HG03520 (cell line): ENCODE results near the gene CFAP99.
A peak's percentile ranks its signal among the peaks of the same experiment; 100 is the strongest.
"Not testable (repeated sequence)": the region's sequence is repeated elsewhere in the genome, so short reads cannot be mapped to it uniquely, and the experiment has no call there.

Experiments used
- ATAC-seq: cut with Tn5 transposase; IDR thresholded peaks from one replicate; pipeline ENCODE4 v1.9.1; 2021; ENCODE audit warnings: mild to moderate bottlenecking, moderate library complexity; ENCODE audit not compliant: unreplicated experiment

CFAP99 gene

DNA sequence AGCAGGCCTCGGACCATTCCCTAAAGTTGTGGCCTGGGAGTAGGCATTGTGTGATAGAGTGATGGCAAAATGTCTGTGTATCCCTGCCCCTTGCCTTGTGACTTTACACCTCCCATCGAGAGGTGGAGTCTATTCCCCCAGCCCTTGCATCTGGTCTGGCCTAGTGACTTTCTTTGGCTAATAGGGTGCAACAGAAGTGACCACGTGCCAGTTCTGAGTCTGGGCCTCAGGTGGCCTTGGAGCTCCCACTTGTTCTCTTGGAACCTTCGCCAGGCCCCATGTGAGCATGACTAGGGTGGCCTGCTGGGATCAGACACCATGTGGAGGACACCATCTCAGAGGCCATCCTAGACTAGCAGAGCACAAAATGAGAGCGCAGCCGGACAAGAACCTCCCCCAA is 46.3 kb downstream of the CFAP99 start:
- no peak for ATAC-seq

GRCh38 chr4:2465544-2465943 is 46.8 kb downstream of the CFAP99 start:
- ATAC-seq, result not testable (repeated sequence)

- peak; percentile 73 for ATAC-seq
Observed at GRCh38 chr4:2468456-2469191, 49.9 kb downstream of the CFAP99 start, which contains the start of gene RNF4. Gene RNF4 (plus strand): TSS chr4:2469106. CDS start chr4:2490494, 21,388 bp downstream.

DNA sequence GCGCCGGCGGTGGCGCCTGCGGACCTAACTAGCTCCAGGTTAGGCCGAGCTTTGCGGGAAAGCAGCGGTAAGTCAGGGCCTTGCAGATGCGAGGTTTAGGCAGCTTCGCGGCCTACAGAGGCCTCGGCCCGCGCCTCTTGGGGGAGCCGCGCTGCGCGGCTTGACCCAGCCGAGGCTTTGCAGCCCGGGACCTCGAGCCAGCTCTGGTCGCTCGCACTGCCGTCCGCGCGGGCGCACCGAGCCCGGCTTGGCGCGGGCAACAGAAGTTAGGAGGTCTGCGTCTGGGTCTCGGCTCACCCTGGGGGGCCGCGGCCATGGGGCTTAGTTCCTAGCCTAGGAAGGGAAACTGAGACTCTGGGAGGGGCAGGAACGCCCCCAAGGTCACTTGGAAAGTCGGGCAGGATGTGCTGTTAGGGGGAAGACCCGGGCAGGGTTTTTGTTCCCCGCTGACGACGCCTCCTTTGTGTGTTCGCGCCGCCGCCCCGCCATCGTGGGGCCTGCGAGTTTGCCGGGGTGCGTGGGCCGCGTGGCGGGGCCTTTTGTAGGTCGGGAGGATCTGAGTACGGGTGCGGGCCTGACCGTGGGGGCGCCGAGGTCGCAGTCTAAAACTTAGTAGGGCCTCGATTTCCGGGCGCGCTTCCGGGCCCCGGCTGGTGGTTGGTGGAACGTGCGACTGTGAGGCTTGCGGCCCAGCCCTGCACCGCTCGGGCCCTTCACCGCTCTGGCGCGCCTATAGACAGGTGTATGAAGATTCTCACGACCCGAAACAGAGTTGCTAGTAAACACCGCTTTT is 50.6 kb downstream of the CFAP99 start:
- ATAC-seq, result peak; percentile 39

GRCh38 chr4:2470791-2471190 is 52.0 kb downstream of the CFAP99 start:
- ATAC-seq, result no peak

- ATAC-seq, result no peak
Observed at GRCh38 chr4:2472187-2472586, 53.4 kb downstream of the CFAP99 start.

GRCh38 chr4:2478229-2478628 is 59.5 kb downstream of the CFAP99 start:
- ATAC-seq, result no peak

DNA sequence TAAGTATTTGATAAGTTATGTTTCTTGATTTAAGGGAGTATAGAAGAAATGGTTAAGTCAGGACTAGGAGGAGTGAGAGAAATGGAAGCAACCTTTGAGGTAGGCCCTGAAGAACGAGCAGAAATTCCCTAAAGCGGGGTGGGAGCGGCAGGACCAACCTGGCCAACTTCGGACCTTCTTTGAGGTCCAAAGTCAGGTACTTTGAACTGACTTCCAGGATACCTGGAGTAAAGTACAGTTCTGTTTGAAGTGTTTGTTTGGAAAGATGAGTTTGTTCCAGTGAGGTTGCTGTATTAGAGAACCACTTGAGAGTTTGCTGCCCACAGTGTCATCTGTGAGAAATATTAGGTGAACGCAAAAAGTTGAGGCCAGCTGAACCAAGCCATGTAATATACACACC is 61.9 kb downstream of the CFAP99 start:
- no peak for ATAC-seq

DNA sequence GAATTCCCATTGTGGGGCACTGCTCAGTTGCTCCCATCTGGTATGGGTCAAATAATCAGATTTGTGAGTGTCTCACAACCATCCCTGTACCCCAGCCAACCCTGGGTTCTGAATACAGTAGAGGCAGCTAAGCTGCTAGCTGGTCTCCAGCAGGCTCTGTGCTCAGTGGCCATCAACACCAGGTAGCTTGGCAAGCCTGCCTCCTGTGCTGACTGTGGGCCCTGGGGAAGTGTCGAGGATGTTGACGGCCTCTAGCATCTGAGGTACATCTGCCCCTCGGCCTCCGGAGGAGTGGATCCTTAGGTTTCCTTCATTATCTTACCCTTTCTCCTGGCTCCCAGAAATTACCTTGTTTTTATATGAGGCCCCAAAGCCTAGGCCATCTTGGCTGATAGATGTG is 63.4 kb downstream of the CFAP99 start:
- no peak for ATAC-seq

GRCh38 chr4:2482693-2483092 is 63.9 kb downstream of the CFAP99 start:
- peak; percentile 38 for ATAC-seq

DNA sequence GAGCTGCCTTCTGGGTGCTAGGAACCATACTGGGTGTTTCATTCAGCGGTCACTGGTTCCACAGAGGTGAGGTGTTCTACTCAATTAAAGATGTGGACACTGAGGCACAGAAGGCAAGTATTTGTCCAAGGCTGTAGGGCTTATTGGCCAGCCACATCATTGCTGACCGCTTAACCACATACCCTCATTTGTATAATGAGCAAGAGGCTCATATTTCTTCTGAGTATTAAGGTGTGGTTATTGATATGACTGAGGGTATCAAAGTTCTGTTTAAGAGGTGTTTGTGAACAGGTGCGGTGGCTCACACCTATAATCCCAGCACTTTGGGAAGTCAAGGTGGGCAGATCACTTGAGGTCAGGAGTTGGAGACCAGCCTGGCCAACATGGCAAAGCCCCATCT is 64.5 kb downstream of the CFAP99 start:
- ATAC-seq, result no peak

- no peak for ATAC-seq
Observed at GRCh38 chr4:2484185-2484584, 65.4 kb downstream of the CFAP99 start.

DNA sequence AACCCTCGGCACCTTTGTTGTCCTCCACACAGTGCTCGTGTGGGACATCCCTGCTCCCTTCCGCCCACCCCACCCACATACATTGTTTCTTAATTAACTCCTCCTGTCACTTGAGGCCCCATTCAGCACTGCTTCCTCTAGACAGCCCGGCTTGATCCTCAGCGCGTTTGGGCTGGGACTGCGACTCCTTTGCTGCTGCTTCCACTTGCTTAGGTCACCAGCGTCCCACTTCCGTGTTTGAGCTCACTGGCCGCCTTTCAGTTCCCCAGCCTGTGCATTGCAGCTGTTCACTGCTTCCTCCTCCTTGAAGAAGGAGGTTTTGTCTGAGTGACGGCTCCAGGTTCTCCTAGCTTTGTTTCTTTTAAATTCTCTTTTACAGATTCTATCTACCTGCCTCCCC is 66.2 kb downstream of the CFAP99 start:
- ATAC-seq, result peak; percentile 49

DNA sequence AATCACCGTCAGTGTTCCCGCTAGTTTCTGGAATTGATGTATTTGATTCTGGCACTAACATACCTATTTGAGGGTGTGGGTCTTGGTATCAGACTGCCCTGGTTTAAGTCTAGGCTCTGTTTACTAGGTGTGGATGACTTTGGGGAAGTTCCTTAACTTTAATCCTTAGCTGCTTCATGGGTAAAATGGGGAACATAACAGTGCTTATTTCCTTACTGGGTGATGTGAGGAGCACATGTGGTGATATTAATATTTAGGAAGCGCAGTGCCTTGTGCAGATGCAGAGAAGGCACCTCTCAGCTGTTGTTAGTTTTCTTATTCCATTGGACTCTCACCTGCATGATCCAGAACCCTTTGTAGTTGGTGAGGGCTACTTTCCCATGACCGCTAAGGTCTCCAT is 67.2 kb downstream of the CFAP99 start:
- ATAC-seq, result no peak

- no peak for ATAC-seq
Observed at GRCh38 chr4:2486981-2487380, 68.2 kb downstream of the CFAP99 start.

DNA sequence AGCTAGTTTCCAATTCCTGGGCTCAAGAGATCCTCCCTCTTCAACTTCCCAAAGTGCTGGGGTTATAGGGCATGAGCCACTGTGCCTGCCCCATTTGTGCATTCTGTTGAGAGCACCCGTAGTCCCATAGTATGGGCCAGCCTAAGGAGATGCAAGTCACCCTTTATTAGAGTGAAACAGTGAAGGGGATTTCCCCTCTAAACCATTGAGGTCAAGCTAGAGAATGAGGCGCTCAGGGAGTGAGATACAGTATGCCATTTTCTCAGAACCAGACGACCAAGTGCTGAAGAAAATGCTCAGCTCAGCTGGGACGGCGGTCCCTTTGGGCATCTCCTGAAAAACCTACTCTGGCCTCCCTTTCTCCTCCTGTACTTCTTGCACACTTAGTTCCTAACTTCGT is 68.9 kb downstream of the CFAP99 start:
- peak; percentile 71 for ATAC-seq

DNA sequence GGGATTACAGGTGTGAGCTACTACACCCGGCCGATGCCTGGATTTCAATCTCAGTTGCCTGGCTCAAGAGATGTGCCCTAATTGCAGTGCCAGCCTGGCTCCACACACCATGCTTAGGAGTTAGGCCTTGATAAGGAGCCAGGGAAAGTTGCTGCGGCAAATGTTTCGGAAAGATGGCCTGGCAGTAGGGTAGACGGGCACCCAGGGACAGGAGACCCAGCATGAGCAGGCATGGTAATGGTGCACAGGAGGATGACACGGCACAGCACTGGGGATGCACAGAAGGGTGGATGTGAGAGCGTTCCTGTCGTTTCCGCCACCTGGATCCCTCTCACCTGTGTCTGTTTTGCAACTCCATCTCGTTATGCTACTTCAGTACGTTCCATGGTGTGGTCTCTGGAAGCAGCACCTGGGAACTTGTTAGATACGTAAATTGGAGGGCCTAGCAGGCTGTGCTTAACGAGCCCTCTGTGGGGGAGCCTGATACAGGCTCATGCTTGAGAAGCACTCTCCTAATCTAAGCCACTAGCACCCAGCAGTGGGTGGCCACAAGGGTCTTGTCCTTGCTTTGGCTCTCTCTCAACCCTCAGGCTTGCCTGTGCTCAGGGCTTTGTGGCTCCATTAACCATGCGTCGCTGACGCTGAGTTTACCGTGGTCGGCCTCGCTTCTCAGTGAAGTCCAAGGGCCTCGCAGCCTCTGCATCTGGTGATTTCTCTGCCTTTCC is 70.5 kb downstream of the CFAP99 start:
- ATAC-seq, result no peak

- ATAC-seq, result no peak
Observed at GRCh38 chr4:2489841-2490552, 71.2 kb downstream of the CFAP99 start.

DNA sequence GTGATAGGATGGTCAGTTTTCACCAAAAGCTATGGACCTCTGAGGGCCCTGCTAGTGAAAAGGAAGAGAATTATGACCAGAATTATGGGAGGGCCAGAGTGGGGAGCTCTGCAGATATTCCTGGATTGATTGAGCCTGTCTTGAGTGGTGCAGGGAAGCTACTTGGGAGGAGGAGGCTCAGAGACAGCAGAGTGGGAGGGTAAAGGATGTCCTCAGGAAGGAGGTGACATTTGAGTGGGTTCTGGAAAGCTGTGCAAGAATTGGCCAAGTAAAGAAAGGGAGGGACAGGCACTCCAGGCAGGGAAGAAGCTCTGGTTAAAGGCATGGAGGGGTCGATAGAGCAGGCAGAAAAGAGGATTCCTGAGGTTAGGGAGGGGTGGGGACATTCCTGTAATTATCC is 74.2 kb downstream of the CFAP99 start:
- ATAC-seq, result no peak

DNA sequence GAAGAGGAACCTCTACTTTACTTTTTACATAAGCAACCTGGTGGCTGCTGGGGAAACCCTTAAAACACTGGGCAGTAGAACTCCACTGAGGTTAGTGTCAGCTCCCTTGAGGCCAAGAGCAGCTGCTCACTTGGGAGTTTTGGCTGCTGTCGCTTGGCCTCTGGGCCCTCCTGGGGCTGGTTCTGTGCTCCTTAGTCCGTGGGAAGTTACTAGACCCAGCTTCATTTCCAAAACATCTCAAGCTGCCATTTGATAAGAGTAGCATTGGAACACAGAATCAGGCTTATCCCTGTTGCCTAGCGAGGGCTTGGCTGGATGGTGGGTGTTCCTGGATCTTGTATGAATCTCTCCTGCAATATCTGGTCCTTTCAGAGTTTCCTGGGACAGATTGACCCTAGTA is 76.2 kb downstream of the CFAP99 start:
- ATAC-seq, result no peak

GRCh38 chr4:2497324-2497723 is 78.6 kb downstream of the CFAP99 start:
- no peak for ATAC-seq
